GM21367 (cell line): Measurements from ENCODE around the gene PLEKHM3.
"Not testable (repeated sequence)": the region's sequence is repeated elsewhere in the genome, so short reads cannot be mapped to it uniquely, and the experiment has no call there.

Experiments used
- ATAC-seq: cut with Tn5 transposase; IDR thresholded peaks from one replicate; pipeline ENCODE4 v1.9.1; 2021; ENCODE audit not compliant: unreplicated experiment

The PLEKHM3 gene

DNA sequence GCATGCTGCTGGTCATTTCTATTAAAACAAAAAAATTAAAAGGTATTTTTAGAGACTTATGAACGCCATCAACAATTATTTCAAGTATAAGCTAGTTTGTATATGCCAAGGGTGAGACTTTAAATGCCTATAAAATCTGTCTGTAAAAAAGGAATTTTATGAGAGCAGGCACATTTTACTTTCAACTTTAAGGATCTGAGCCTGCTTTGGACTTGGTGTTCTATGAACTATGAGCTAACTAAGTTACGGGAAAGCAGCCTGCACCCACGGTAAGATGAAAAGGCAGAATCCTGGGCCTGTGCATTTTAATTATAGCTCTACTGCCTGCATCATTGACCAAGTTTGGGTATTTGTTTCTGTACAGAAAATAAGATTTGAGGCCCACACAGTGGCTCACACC, 95.4 kb downstream of the PLEKHM3 start:
- ATAC-seq = no peak

DNA sequence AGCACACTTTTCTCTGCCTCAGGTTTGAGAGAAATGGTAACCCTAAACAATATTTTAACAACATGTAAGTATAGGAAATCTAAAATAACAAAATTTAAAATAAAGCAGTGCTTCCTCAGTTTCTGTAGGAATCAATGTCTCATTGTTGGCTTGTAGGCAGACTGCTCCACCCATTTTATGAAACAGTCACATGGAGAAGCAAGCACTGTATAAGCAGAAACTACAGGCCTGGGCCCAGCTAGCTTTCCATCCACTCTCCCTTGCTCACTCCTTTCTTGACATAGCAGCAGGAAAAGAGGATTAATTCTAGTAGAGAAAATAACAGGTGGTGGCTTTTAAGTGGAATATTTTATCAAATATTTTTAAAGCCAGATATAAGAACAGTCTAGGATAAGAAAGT, 97.2 kb downstream of the PLEKHM3 start:
- ATAC-seq = no peak

DNA sequence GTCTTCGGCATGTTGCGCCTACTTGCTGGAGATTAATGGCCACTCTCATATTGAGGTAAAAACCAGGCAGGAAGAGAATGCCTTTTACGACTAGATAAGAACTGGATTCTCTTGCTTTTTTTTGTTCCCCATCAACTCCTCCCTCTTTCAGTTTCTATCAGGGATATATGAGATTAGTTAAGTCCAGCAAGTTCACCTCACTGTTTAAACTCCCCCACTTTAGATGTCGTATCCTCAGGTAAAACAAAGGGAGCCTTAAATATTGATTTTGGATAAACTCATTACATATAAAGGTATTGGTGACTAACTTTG, 98.4 kb downstream of the PLEKHM3 start:
- ATAC-seq = no peak

DNA sequence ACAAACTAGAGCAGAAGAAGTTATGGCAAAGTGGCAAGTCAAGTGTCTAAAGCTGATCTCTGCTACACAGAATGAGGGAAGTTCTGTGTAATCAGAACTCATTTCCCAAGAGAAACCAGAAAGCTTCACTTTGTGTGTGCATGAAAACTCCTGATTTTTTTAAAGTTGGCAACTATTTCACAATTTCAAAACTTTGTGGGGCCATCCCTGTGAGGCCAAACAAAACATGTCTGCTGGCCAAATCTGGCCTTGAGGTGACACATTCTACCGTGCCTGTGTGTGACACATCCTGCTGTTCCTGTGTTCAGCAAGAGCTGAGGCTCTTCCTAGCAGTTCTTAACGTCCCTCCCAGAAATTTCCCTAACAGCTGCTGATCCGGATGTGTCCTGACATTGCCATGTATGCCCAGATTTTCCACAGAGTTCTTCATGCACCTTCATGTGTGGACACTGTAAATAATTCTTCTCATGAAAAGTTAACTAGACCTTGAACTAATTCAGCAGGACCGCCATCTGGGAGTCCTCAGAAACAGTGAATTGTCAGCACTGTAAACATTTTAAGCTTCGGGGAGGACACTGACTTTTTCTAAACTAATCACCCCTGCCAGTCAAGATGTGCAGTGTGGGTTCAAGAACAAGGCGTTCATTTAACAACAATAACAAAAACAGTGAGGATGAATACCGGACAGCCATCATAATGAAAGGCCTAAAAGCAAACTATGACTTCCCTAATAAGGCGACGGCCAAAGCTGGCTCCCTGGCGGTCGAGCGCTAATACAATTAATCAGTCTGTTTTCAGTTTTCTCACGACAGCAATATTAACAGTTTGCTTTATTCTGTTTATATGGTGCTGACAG, 99.0 kb downstream of the PLEKHM3 start:
- no peak for ATAC-seq

DNA sequence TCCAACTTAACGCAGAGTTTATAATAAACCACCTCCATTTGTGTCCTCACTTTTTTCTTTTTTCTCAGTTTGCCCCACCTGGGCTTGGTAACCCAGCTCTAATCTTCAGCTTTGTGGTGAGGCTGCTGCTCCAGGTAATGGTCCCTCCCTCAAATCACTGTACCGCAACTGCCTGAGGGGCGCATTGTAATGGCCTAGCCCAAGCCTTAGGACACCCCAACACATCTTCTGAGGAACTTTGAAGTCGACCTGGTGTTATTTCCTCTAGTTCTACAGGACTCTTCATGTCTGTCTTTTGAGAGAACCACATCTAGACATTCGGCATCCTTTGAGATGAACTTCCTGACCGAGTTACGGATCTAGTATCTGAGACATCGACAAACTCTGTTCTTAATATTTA, 99.7 kb downstream of the PLEKHM3 start:
- no peak for ATAC-seq

DNA sequence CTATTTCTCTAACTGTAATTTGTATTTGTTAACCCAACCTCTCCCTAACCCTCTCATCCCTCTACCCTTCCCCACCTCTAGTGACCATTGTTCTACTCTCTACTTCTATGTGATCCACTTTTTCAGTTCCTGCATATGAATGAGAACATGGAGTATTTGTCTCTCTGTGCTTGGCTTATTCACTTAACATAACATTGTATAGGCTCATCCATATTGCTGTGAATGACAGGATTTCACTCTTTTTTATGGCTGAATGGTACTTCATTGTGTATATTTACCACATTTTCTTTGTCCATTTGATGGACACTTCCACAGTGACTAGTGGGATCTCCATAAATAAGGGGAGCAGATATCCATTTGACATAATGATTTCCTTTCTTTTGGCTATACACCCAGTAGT, 103.7 kb downstream of the PLEKHM3 start:
- ATAC-seq = no peak

DNA sequence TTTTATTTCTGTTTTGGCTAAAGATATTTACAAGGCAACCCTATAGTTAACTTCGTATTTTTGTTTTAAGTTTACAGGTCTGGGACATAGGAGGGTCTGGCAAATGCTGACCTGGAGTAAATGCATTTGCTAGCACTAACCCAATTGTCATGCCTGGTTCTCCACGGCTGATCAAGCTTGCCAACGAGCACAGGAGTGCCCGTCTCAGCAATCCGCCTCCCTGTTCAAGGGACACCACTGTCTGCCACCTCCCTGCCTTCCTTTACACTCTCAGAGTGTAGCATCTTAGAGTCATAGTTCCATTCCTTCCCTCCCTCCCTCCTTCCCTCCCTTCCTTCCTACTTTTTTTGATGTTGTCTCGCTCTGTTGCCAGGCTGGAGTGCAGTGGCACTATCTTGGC, 104.6 kb downstream of the PLEKHM3 start:
- no peak for ATAC-seq

DNA sequence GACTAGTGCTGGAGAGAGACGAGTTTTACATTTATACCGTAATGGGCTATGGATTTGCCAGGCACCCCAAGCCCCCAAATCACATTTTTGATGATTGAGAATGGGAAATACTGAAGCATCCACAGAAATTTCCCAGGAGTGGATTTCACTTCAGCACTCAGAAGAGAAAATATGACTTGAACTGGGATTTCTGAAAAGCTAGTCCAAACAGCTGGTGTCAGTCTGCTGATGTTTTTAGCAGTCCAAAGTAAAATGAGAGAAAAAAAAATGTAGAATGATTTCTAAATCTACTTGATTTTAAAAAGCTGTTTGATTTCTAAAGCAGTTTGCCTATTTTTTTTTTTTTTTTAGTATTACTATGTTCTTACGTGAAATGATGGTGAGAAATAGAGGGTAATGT, 105.0 kb downstream of the PLEKHM3 start:
- ATAC-seq = no peak

DNA sequence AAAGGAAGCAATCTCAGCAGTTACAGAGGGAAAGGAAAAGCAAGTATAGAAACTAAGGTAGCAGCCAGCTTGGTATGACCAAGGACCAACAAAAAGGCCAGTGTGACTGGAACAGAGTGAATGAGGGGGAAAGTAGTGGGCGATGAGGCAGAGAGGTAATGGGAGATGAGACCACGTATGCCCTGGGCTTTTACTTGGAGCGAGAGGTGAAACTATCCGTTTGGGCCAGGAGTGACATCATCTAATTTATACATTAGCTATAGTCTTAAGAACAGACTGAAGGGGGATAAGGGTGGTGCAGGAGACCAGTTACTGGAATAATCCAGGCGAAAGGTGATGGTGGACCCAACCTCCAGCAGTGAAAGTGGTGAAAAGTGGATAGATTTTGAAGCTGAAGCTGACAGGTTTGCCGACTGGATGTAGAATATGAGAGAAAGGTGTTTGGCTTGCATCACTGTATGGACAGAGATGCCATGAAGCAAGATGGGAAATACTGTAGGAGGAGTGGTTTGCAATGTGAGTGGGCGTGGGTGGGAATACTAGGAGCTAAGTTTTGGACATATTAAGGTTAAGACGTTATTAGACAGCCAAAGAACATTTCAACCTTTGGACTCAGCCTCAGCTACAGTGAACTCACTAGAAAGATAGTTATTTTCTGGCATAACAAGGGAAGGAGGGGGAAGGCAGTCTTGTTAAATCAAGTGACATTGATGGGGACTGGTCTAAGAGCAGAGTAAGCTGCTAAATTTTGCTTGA, 106.0 kb downstream of the PLEKHM3 start:
- no peak for ATAC-seq

DNA sequence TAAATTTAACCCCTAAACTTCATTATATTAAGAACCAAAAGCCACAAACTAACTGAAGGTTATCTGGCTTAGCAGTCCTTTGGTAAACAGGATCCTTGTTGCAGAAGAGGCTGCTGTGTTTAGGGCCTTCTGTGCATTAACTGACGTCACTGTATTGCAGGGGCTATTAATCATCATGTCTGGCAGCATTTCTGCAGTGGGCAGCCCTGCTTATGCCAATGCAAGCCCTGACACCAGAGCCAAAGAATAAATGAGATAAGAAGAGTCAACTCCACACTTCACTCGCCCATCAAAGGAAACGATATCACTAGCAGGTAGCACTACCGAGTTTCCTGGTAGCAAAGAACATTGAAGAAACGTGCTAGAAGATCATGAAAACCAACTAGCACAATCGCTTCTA, 110.6 kb downstream of the PLEKHM3 start:
- no peak for ATAC-seq

DNA sequence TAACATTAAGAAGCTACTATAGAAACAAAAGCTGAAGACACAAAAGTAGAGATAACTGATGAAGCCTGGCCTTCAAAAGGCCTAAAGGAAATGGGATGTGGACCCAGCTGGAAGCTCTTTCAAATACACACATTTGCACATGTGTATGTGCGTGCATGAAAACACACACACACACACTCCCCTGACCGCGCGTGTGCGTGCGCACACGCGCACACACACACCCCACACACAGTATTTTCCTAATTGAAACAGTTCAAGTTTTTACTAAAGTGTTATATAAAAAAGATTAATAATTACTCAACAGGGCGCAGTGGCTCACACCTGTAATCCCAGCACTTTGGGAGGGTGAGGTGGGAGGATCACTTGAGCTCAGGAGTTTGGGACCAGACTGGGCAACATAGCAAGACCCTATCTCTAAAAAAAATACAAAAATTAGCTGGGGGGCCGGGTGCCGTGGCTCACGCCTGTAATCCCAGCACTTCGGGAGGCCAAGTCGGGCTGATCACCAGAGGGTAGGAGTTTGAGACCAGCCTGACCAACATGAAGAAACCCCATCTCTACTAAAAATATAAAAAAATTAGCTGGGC, 111.5 kb downstream of the PLEKHM3 start:
- ATAC-seq = no peak

DNA sequence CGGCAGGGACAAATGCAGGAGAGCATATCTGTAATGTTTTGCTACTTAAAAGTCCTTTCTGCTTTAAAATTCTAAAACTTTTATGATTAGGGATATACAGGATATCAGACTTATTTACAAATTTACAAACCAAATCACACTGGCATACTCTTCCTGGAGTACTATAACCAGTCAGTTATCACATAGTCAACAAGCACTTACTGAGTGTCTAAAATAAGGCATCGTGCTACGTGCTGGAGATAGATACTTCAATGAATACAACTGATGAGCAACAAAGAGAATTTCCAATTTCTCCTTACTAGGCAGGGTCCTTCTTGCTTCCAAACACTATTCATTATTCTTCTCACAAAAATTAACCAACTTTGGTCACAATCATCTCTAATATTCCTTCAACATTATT, 113.5 kb downstream of the PLEKHM3 start:
- no peak for ATAC-seq

DNA sequence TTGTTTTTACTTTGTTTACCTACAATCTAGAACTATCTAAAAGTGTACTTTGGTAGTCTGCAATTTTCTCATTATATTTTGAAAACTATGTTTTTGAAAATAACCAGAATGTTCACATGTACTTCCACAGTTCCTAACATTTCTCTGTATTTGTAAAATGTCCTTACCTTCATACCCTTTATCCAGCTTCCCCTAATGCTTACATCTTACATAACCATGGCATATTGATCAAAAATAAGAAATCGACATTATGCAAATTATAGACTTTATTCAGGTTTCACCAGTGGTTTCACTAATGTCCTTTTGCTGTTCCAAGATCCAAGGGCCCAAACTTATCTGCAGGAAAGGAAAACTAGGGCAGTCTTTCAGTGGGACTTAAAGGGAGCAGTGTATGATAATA, 114.1 kb downstream of the PLEKHM3 start:
- ATAC-seq = no peak

DNA sequence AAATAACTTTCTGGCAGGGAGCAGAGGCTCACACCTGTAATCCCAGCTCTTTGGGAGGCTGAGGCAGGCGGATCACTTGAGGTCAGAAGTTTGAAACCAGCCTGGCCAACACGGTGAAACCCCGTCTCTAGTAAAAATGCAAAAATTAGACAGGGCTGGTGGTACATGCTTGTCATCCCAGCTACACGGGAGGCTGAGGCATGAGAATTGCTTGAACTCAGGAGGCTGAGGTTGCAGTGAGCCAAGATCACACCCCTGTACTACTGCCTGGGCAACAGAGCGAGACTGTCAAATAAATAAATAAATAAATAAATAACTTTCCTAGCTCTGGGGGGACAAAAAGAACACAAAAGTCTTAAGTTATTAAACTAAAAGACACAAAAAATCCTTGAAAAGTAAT, 118.8 kb downstream of the PLEKHM3 start:
- not testable (repeated sequence) for ATAC-seq

DNA sequence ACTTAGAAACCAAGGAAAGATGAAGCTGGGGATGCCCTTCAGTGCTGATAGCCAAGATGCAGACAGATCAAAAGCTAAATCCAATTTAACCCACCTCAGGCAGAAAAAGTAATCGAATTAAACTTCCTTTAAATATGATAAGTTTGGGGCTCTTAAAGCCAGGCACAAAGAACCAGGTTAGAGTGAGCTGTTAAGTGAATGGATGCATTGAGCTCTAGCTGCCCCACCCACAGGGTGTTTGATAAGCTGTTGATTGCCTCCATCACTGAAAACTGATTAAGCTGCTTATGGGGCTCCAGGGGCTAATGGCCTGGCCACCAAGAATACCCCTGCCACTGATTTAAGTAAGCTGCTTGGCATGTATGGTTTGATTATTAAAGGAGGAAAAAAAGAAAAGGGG, 119.8 kb downstream of the PLEKHM3 start:
- ATAC-seq = no peak

DNA sequence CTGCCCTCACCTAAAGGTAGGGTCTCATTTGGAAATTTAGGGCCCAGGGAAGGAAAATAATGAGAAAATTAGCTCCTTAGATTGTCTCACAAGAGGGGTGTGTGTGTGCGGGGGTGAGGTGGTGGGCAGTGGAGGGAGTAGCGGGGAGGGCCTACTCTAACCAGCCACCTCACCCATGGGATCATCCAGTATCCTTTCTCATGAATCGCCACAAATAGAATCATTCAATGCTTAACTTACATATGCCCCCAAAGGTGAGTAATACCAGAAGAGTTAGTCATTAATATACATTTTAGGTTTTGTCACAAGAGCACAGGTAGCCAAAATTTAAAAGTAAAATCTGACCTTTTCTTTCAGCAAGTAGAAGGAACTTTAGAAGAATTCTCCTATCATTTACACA, 122.1 kb downstream of the PLEKHM3 start:
- no peak for ATAC-seq

DNA sequence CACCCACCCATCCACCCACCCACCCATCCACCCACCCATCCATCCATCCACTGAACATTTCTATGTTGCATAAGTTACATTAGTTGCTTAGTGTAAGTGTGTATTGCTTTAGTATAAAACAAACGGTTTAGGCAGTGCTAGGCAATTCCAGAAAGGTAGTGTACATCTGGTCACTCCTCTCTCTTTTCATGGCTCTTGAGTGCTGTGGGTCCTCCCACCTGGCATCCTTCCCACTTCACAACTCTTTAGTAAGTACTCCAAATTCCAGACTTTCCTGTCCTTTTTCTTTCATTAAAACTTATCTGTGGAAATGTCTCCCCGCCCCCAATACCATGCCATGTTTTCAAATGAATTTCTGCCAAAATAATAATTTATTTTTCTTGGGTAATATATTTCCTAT, 122.5 kb downstream of the PLEKHM3 start:
- no peak for ATAC-seq

DNA sequence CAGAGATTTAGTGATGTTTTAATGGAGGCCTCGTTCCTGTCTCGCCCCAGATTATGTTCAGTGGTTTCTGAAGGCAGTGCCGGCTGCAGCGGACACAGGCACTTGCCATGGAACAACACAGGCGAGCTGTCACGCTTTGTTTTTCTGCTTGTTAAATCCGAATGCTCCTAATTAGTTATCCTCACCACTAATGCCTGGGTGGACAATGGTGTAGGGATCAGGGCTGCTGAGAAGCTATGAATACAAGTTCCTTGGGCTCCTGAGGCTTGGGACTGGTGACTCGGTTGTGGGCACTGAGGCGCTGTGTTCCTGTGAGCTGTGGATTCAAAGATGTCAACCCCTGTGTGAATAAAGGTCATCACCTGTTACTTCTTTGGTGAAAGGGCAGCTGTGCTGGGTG, 123.5 kb downstream of the PLEKHM3 start:
- ATAC-seq = no peak

DNA sequence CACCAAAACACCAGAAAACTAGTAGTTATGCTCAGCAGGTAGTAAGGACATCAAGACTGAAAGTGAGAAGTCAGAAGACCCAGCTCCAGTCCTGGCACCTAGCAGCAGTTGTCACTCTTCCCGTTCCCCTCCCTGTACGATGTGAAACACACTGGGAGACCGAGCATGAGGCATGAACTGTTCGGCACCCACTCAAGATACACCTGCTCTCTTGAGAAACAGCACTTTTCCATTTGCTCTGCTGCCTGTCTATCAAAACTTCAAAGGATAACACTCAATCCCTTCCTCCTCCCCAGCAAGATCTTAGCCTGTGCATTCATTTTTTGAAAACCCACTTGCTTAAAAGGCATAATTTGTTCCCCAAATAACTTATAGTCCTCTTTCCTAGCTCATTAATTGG, 123.9 kb downstream of the PLEKHM3 start:
- no peak for ATAC-seq

DNA sequence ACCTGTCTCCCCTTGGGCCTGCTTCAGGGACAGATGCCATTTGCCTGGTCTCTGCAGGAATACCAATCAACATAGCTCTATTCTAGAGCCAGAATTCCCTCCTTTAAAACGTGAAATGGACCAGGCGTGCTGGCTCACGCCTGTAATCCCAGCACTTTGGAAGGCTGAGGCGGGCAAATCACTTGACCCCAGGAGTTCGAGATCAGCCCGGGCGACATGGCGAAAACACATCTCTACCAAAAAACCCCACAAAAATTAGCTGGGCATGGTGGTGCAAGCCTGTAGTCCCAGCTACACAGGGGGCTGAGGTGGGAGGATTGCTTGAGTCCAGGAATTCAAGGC, 127.0 kb downstream of the PLEKHM3 start:
- ATAC-seq = no peak

DNA sequence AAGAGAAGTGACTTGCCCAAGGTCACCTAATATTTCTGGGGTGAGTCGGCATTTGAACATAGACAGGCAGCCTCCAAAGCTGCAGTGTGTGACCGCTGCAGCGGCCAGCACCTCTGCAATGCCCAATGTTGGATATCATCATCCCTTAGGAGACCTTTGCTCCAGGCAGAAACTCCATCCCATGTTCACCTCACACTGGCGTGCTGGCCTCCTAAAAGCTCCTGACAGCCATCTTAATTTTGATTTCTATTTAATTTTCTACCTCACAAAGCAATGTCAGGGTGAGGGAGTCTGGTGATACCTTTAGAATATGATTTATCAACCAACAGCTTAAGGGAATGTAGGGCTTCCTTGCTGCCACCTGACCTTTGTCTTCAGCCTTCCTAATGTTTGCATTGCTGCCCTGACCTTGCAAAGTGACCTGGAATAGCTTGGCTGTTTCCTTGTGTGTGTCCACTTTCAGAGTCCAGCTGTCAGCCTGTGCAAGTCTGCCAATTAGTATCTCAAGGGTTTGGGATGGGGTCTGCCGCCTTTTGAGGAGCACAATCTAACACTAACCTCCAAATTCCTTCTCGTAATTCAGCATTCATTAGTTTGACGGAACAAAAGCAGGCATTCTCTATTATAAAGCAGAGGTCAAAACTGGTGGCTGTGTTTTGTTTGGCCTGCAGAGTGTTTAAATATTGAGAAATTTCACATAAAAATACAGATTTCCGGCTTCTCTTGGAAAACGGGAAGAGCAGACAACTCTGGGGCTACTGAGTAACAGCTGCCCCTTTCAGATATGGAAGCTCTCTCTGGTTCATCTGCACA, 127.6 kb downstream of the PLEKHM3 start:
- ATAC-seq = no peak
